ENCODE measurements around the gene CEP128. TPM values are rescaled to one million over a fixed set of nuclear protein-coding genes. Genes with fewer than 3 reads are reported as not detected.
A peak's percentile ranks its signal among the peaks of the same experiment; 100 is the strongest.

The CEP128 gene
- total RNA-seq, 6 experiments from 2014 or later, result 4.8 to 10.3 (median 8.8) TPM

DNA sequence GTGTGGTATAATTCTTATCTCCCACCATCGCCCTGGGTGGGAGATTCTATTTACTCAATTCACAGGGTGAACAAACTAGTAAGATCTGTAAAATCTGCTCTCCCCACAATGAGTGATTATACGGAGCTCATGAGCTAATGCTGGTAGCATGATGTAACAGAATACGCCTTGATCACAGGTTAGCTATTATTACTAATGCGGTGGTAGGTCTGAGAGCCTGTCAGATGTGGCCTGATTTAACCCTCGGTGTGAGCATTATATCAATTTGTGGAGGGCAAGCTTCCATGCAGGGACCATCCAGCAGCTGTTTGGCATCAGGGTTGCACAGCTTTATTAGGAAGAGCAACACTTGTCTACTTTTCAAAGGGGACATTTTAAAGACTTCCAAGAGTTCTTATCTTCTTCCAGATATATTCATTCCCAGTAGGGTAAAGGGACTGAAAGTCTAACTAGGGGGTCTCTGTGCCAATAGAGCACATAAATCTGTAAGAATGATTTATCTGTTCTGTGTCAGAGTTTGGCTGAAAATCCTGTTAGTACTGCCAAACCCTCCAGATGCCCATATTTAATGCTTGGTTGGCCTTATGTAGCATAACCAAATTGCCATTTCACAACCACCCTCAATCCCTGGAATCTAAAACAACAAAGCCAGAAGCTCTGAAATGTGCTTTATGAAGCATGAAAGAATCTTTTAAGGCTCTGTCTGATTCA is 32.5 kb upstream of the CEP128 start:
- no peaks in the 10 kb centered on the region for H3K36me3 Mint-ChIP-seq (ENCODE audit: low read depth)
- no peaks in the 10 kb centered on the region for H3K4me1 Mint-ChIP-seq (ENCODE audit: low read depth)
- DNase-seq, result no peak
- no peak overlapping the region for H3K4me3 Mint-ChIP-seq
- no peaks in the 10 kb centered on the region for H3K9me3 Mint-ChIP-seq
- TF ChIP-seq, protein P1, sequence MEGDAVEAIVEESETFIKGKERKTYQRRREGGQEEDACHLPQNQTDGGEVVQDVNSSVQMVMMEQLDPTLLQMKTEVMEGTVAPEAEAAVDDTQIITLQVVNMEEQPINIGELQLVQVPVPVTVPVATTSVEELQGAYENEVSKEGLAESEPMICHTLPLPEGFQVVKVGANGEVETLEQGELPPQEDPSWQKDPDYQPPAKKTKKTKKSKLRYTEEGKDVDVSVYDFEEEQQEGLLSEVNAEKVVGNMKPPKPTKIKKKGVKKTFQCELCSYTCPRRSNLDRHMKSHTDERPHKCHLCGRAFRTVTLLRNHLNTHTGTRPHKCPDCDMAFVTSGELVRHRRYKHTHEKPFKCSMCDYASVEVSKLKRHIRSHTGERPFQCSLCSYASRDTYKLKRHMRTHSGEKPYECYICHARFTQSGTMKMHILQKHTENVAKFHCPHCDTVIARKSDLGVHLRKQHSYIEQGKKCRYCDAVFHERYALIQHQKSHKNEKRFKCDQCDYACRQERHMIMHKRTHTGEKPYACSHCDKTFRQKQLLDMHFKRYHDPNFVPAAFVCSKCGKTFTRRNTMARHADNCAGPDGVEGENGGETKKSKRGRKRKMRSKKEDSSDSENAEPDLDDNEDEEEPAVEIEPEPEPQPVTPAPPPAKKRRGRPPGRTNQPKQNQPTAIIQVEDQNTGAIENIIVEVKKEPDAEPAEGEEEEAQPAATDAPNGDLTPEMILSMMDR (IDR thresholded peaks at IDR 0.05), result no peak
- peaks cover 6% of the 10 kb centered on the region for H3K27me3 Mint-ChIP-seq (ENCODE audit: insufficient read depth)
- no peak overlapping the region for H3K27ac Mint-ChIP-seq

DNA sequence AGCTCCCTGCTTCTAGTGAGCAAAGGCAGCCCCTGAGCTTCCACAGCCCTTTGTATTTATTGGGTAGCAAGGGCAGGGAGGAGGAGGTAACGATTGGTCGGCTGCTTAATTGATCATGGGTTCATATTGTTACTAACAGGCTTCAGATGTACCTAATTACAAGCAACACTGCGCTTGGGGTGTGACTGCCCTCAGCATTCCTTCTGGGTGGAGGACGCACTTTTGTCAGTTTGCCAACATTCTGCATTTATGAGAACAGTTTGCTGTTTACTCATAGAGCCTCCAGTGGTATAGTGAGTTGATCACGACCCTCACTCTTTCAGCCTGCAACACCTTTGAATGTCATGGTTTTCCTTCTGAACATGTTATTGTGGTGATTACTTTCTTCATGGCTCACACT is 23.5 kb upstream of the CEP128 start:
- no peaks in the 10 kb centered on the region for H3K4me1 Mint-ChIP-seq (ENCODE audit: low read depth)
- no peaks in the 10 kb centered on the region for H3K9me3 Mint-ChIP-seq
- no peak overlapping the region for H3K4me3 Mint-ChIP-seq
- TF ChIP-seq, protein P1 (IDR thresholded peaks at IDR 0.05), result no peak
- no peak overlapping the region for H3K27ac Mint-ChIP-seq
- peaks cover 9% of the 10 kb centered on the region; the same call in 1 of the 2 replicates for H3K27me3 Mint-ChIP-seq (ENCODE audit: insufficient read depth)
- DNase-seq, result no peak
- no peaks in the 10 kb centered on the region for H3K36me3 Mint-ChIP-seq (ENCODE audit: low read depth)

- Mint-ChIP-seq H3K27ac (no peak overlapping the region), H3K27me3 (ENCODE audit: insufficient read depth) (peaks cover 15% of the 10 kb centered on the region), H3K9me3 (no peaks in the 10 kb centered on the region), H3K4me3 (peak overlapping the region; percentile 69; the same call in 1 of the 2 replicates), H3K4me1 (ENCODE audit: low read depth) (peaks cover 6% of the 10 kb centered on the region), H3K36me3 (ENCODE audit: low read depth) (no peaks in the 10 kb centered on the region)
- no peak for DNase-seq
- TF ChIP-seq, protein P1 (IDR thresholded peaks at IDR 0.05), result no peak
Measured at GRCh38 chr14:80959496-80959895, 18.0 kb upstream of the CEP128 start.

- H3K36me3 Mint-ChIP-seq (ENCODE audit: low read depth), result no peaks in the 10 kb centered on the region
- TF ChIP-seq, protein P1 (IDR thresholded peaks at IDR 0.05), result no peak
- H3K27me3 Mint-ChIP-seq (ENCODE audit: insufficient read depth), result peaks cover 15% of the 10 kb centered on the region
- peaks cover 9% of the 10 kb centered on the region for H3K4me1 Mint-ChIP-seq (ENCODE audit: low read depth)
- no peaks in the 10 kb centered on the region for H3K9me3 Mint-ChIP-seq
- no peak for DNase-seq
- H3K27ac Mint-ChIP-seq, result no peak overlapping the region
- H3K4me3 Mint-ChIP-seq, result no peak overlapping the region
Measured at GRCh38 chr14:80958939-80959338, 17.4 kb upstream of the CEP128 start.

GRCh38 chr14:80958226-80958625 is 16.7 kb upstream of the CEP128 start:
- DNase-seq, result no peak
- Mint-ChIP-seq H3K27ac (no peak overlapping the region), H3K27me3 (ENCODE audit: insufficient read depth) (peaks cover 15% of the 10 kb centered on the region), H3K36me3 (ENCODE audit: low read depth) (no peaks in the 10 kb centered on the region), H3K4me1 (ENCODE audit: low read depth) (peaks cover 9% of the 10 kb centered on the region), H3K9me3 (no peaks in the 10 kb centered on the region), H3K4me3 (no peak overlapping the region)
- TF ChIP-seq, protein P1 (IDR thresholded peaks at IDR 0.05), result no peak

Data from HFFc6 (cell line).